Stimulated activated CD8-positive, alpha-beta memory T cell treated with anti-CD3 and anti-CD28 coated beads, Interleukin-2, amount 100 ng/mL, for 1 hour (primary cell): ENCODE measurements around the gene BPIFB1.

ENCODE experiments used
- DNase-seq, 2 donors: peaks; one replicate each; pipeline ENCODE4 v3.0.0-alpha.2; 2020; ENCODE audit warnings: low read depth in 2 of 2

The BPIFB1 gene

GRCh38 chr20:33328157-33329137 is 45.4 kb downstream of the BPIFB1 start:
- no peak for DNase-seq

- DNase-seq, result no peak
Measured at GRCh38 chr20:33332905-33333456, 50.0 kb downstream of the BPIFB1 start.

GRCh38 chr20:33333616-33334015 is 50.6 kb downstream of the BPIFB1 start:
- DNase-seq, result no peak

GRCh38 chr20:33334111-33334510 is 51.1 kb downstream of the BPIFB1 start:
- no peak for DNase-seq

DNA sequence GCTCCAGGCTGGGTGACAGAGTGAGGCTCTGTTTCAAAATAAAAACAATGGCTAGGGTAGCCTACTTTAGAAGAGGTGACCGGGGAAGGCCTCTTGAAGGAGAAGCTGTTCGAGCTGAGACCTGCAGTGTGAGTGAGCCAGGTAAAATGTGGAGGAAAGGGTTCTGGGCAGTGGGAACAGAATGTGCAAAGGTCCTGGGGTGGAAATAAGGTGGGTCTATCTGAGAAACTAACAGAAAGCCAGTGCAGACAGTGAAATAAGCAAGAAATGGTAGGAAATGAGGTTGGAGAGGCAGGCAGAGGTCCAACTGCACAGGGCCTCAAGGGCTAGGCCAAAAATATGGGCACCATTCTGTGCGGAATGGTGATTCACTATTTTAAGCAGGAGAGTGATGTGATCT is 53.4 kb downstream of the BPIFB1 start:
- DNase-seq, result no peak

- no peak for DNase-seq
Measured at GRCh38 chr20:33337119-33337518, 54.1 kb downstream of the BPIFB1 start.

GRCh38 chr20:33337531-33338165 is 54.6 kb downstream of the BPIFB1 start:
- no peak for DNase-seq

- no peak for DNase-seq
Measured at GRCh38 chr20:33338467-33339258, 55.6 kb downstream of the BPIFB1 start.

DNA sequence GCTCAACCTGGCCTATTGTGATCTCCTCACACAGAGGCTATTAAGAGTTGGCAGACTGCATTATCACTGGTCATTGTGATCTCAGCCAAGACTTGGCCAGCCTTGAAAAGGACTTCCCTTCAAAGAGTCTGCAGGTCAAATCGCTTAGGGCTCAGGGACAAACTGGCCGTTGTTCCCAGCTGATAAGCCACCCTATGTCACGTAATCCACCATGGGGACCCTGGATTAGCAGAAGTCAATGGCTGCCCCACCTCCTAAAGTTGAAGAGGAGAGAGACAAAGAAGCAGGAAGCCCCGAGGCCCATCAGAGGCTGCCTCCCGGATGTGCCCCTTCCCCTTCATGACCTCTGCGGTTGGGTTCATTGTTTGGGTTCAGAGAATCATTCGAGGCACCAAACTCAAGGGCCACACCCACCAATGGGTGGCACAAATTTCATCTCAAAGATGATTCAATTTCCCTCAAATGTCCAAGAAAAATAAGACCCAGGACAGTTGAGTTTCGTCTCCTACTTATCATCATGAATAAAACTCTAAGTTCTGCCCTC is 56.6 kb downstream of the BPIFB1 start:
- no peak for DNase-seq

DNA sequence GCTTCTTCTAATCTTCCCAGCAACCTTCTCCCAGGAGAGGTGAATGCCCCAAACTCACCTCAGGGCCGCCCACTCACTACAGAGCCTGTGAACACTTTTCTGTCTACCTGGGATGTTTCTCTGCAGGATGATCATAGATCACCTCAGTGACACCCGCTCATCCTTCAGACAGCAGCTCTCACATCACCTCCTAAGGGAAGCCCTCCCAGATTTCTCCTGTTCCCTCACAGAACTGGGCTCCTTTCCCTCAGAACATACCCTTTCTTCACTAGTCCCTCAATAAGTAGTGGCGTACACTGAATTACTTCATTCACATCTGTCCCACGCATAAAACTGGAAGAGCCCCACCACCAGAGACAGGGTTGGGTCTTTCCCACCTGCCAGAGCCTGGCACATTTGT is 60.5 kb downstream of the BPIFB1 start:
- no peak for DNase-seq

DNA sequence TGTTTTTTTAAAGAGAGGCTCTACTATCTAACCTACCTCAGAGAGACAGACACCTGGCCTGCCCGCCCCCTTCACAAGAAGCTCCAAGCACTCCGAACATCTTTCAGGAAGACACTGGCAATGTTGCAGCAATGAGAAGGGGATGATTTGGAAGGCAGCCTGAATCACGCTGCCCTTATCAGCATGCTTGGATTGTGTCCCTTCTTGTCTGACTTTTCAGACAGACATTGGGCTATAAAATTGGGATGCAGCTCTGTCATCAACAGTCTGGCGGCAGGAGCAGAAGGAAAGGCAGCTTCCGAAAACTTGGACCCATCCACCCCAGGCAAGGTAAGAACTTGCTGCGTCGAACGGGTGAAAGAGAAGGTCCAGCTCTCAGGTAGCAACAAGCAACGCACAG is 62.3 kb downstream of the BPIFB1 start:
- no peak for DNase-seq

- no peak for DNase-seq
Measured at GRCh38 chr20:33348136-33348937, 65.3 kb downstream of the BPIFB1 start.

GRCh38 chr20:33349493-33349892 is 66.5 kb downstream of the BPIFB1 start:
- DNase-seq, result no peak

- DNase-seq, result no peak
Measured at GRCh38 chr20:33351696-33352095, 68.7 kb downstream of the BPIFB1 start.

DNA sequence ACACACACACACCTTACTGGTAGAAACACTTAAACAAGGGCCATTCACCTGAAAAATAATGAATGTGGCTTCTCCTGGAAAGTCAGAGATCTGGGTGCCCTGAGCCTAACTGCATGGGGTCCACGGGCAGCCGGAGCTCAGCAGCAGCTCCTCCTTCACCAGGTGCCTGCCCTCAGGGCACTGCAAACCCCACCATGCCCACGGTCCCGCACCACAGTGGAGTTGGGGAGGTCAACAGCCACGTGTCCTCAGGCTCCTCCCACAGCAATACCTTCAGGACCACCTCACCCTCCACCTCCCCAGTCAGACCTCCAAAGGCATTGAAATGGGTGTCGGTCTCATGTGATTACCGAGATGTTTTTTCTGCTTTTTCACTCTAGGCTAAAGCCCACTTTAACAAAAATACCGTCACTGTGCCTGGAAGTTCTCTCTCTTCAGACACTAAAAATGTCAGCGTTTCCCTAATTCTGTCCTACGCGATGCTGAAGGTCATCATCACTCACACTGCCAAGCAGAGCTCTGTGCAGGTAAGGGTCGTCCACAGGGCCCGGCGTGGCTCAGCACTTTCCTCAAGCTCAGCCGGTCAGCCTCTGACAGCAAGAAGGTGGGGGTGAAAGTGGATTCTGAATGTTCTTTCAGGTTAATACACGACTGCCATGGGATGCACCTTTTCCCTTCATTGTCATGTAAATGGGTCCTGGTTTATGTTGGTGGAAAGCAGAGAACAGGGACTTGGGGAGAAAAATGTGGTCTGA is 69.4 kb downstream of the BPIFB1 start:
- DNase-seq, result no peak

DNA sequence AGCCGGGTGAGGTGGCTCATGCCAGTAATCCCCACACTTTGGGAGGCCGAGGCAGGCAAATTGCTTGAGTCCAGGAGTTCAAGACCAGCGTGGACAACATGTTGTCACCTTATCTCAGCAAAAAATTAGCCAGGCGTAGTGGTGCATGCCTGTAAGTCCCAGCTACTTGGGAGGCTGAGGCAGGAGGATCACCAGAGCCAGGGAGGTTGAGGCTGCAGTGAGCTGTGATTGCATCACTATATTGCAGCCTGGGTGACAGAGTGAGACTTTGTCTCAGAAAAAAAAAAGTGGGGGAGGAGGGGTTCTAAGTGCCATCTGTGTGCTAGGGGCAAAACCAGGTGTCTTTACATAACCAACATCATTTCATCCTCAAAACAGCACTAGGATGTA is 70.0 kb downstream of the BPIFB1 start:
- no peak for DNase-seq
